ENCODE data around the gene GNAO1.

GNAO1 gene

DNA sequence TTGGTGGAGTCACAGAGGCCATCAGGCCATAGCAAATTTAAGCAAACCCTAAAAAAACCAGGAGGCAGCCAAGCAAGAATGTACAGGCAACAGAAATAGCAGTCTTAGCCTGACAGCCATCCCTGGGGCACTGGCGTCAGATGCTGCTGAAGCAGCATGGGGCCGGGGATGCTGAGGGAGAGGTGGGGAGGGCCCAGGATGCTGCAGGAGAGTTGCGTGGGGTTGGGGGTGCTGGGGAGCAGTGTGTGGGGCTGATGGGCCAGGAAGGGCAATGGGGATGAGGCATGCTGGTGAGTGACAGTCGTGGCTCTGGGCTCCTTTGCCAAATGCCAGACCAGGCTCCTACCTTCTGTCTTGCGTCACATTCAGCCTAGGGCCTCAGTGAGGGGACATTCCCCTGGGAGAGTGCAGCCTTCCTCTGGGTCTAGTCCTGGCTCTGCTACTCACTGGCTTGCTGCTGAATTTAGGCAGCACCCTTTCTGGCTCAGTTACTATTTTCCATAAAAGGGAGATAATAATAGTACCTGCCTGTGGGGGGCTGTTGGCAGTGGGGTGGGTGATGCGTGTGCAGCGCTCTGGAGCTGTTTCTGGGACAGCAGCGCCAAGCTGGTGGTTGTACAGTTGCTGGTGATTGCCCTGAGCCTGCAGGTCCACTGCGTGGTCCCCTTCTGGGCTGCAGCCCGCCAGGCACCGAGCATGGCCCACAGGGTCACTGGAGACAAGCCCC lies 146.0 kb downstream of the GNAO1 start:
- DNase-seq: no peak

DNA sequence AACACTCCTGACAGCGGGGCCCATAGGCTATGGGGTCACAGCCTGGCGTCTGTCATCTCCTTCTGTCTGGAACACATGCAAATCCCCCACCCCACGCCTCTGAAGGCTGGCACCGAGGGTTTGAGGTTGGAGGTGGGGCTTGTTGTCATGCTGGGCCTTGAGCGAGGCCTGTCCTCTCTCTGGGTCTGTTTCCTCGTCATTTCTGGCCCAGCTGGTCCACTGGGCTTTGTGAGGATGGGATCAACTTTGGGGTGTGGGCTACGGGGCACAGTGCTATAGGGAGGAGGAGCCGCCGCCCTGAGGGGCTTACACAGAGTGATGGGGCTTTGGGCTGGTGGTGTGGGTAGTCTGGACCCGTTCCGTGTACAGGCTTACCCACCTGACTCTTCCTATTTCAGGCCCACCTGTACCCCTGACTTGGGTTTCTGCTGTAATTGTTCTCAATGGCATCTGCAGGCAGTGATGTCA lies 146.6 kb downstream of the GNAO1 start:
- no peak for DNase-seq

DNA sequence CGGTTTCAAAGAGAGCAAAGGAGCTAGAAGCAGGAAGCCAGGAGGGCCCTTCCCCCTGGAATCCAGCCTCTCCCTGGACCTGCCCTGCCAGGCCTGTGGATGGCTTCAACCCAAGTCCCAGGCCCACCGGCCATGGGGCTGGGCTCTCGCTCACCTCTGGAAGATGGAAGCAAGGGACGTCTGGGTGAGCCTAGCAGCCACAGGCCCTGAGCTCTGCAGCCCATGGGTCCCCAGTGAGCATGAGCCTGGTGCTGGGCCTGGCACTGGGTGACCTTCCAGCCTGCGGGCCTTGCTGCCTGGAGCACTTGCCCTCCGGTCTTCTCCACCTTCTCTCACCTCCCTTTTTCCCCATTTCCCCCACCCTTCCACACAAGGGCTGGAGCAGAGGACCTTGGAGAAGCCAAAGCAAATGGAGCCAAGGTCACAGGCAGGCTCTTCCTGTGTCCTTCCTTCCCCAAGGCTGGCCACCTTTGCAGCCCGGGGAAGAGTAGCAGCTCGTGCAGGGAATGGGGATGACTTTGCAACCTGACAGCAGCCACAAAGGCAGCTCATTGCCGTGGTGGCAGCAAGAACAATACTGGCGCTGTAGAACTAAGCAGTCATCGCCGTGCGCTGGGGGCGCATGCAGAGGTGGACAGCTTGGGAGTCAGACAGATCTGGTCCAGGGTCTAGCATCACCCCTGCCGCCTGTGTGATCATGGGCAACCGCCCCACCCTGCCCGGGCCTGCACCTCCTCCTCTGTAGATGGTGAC lies 147.5 kb downstream of the GNAO1 start:
- DNase-seq: no peak

DNA sequence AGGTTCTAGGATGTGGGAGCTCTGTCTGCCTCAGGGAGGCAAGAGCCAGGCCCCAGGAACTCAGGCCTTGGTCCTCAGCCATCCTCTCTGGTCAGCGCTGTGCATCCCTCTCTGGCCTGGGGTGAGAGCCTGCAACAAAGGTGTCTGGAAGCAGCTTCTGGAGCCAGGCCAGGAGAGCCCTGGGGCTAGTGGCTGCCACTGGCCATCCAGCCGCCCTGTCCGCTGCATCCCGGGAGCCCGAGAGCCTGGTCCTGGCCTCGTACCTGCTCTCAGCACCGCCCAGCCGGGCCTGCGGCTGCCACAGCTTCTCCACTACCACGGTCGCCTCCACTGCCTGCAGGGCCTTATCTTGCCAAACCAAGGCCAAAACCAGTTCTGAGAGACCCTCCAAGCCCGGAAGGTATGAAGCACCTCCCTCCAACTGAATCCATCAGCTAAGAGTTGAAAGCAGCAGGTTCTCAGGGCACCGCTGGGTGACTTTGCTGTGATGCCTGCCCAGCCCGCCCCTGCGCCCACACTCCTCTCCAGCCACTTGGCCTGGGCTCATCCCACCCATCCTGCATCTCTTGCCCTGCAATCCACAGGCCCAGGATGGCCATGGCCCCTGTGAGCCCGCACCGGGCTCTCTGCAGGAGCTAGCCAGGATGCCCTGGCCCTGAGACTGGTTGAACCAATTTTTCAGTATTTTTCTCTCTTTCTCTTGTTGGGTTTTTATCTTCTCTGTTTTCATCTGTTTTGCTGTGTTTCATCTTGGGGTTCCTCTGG lies 148.3 kb downstream of the GNAO1 start:
- DNase-seq: no peak

DNA sequence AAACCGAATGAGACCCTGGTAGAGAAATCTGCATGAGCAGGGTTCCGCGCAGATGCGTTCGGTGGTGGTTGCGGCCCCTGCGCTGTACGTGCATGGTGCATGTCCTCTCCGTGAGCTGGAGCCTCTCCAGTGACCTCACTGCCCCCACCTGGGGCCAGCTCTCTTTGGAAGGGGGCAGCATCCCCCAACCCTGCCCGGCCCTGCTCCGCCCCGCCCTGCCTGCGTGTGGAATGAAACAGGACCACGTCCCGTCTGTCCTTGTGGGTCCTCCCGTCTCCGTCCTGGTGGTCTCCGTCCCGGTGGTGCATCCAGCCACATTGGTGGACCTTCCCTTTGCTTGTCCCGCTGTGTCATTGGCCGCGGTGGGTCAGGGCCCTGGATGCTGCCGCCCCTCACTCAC lies 149.1 kb downstream of the GNAO1 start:
- no peak for DNase-seq

DNA sequence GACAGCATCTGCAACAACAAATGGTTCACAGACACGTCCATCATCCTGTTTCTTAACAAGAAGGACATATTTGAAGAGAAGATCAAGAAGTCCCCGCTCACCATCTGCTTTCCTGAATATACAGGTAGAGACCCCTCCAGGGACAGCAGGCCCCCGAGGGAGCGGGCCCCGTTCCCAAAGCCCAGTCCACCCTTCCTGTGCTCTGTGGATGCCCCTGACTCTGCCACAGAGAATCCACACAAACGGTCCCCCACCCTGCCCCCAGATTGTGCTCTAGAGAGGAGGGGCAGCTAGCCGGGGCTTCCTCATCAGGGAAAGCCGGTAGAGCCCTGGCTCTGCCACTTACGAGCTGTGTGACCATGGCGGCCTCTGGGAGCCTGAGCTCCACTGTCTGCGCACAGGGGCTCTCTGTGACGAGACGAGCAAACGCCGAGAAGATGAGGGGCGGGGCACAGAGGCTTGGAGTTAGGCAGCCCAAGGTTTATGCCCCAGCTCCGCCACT lies 149.6 kb downstream of the GNAO1 start:
- DNase-seq: no peak

DNA sequence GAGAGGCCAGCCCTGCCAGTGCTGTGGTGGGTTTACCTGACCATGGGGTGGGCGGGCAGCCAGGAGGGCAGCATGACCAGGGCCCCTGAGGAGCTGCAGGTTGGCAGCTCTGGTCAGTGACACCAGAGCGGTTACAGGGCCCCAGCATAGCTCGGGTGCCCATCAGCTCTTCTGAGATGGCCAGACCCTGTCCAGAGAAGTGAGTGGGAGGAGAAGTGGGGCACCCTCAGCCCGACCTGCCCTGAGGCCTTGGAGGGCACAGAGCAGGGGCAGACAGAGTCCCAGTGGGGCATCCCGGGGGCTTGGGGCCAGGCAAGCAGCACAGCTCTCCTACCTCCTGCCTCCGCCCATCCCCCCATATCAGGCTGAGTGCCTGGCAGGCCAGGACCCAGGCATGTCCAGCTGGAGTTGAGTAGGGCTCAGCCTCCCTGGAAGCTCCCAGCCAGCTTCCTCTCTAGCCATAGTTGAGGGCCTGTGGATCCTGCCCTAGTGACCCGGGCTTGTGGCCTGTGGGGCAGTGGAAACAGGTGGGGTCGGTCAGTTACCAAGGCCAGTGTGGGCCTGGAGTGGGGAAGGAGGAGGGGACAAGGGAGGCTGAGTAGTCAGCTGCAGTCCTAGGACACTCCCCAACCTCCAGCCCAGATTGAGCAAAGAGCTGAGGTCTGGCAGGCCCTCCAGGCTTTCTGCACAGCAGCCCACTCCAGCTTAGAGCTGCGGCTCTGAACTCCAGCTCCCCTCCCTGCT lies 150.5 kb downstream of the GNAO1 start:
- no peak for DNase-seq

DNA sequence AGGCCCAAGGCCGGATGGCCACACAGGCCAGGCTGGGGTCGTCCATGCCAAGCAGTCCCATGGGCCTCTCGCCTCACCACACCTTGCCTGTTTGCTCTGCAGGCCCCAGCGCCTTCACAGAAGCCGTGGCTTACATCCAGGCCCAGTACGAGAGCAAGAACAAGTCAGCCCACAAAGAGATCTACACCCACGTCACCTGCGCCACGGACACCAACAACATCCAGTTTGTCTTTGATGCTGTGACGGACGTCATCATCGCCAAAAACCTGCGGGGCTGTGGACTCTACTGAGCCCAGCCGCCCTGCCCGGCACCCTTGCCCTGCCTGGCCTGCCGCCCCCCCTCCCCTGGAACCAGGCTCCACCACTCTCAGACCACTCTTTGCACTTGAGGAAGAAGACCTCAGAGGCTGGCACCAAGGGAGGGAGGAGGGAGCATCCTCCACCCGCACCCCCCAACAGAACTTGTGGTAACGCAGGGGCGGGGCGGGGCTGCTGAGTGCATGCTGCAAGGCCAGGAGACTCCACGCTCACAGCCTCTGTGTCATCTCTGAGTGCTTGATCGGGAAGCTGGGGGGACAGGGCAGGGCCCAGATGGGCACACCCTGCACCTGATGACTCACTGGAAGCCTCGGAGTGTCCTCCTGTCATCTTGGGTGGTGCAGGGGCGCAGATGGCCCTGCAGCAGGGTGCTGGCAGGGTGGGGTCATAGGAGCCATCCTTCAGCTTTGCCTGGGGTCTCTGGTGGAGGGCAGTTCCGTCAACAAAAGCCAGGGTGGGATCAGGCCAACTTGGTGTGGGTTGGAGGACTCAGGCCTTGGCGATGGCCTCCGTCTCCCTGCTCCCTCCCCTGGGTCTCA lies 152.6 kb downstream of the GNAO1 start:
- no peak for DNase-seq

DNA sequence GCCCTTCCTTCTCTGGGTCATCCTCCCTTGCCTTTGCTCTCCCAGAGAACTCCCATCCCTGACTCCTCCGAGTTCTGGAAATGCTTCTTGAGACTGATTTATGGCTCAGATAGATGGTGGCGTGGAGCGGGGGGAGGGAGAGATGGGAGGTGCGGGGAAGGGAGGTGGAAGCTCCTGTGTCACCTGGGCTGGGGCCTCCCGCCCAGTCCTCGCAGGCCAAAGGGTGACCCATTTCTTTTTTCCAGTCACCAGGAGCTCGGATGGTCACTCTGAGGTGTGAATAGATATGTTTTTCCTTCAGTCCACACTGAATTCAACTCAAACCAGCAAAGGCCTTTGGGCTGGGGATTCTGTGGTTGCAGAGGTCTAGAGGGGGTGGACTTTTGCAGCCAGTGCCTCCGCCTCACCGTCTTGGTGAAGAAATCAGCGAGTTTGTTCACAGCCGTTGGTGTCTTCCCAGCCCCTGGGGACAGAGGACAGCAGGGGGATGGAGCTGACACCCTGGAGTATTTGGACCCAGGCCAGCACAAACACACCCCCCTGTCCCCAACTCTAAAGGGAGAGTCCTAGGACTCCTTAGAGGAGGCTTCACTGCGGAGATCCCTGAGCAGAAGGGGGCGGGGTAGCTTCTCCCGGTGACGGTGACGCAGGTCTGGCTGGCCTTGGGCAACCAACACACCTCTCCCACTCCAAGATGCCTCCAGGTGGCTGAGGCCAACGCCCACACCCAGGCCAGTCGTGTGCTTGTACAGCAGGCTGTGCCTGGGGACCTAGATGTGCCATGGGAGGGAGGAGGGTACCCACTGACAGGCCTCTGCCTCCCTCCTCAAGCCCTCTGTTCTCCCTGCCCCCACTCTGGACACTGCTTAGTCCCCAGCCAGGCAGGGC lies 153.5 kb downstream of the GNAO1 start:
- no peak for DNase-seq

DNA sequence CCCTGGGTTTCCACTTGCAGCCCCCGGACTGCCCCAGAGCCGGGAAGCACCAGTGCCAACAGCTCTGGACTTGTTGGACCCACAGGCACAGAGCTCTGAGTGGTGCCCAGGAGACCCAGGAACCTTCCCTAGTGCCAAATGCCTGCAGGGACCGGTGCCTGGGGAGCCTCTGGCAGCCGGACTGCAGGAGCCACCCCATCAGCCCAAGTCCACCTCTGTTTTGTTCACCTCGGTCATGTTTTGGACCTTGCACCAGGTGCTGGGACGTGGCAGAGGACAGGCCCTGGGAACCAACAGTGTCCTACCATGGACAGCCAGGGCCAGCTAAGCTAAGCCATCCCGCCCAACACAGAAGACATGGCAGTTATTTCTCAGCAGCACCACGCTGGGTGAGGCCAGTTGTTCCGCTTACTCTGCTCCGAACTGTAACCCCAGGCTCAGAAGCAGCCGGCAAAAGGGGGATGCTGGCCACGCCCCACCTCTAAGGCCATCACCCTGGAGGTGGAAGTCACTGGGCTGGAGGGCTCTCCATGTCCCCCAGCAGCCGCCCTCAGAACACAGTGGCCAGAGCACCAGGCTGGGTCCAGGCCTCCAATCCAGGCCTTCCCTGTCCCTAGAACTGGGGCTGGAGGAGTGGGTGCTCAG lies 154.2 kb downstream of the GNAO1 start:
- no peak for DNase-seq

DNA sequence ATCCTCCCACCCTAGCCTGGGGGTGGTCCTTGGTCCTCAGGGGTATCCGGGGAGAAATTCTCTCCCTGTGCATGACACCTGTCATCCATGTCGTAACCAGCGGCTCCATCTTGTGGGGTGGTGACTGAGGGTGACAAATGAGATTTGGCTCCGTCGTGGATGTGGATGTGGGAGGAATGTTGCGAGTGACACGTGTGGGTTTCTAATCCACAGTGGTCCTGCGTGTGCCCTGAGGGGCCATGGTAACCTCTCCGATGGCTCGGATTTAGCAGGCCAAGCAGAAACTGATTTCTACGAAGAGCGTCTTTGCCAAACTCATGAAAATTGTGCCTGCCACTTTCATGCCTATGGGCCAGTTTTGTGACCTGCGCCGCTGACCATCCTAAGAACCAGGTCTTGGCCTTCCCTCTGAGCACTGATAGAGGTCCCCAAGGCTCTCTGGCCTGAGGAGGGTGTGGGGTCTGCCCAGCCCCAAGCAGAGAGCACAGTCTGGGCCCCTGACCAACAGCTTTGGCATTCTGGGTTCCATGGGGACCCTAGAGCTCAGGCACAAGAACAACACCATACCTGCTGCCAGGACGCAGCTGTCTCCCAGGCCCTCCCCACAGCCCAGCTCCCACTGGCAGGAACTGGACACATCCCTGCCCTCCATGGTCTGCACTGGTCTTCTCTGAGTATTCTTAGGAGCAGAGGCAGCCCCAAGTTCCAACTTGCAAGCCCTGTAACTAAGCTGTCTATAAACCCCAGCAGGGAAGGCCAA lies 155.0 kb downstream of the GNAO1 start:
- no peak for DNase-seq

DNA sequence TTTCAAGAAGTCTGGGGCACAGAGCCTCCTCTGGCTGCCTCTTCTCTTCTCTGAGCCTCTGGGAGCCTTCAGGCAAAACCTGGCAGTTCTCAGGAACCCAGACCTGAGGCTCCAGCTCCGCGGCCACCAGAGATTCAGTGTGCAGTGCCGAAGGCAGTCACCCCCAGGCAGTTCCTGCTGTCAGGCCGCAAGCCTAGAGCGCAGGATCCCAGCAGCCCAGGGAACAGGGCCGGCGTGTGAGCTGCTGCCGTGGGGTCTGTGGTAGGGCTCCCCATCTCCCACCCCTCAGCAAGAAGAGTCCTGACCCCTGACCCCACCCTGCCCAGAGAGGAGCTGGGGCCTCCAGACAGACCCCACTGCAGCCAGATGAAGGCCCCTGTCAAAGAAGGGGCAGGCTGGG lies 155.9 kb downstream of the GNAO1 start:
- DNase-seq: no peak

DNA sequence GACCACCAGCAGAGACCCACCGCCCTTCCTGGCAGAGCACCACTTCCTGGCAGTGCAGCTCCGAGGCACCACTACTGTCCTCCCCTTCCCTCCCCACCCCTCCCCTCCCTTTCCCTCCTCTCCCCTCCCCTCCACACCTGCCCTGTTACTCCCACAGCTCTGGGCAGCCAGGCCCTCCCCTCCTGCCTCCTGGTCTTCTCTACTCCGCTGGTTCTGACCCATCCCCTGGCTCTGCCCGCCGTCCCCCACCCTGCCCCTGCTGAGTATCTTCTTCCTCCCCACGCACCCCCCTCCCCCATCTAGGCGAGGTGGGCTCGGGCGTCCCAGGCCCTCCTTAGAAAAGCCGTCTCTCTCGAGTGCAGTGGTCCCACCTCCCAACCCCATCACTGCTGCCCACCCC lies 156.4 kb downstream of the GNAO1 start:
- no peak for DNase-seq

DNA sequence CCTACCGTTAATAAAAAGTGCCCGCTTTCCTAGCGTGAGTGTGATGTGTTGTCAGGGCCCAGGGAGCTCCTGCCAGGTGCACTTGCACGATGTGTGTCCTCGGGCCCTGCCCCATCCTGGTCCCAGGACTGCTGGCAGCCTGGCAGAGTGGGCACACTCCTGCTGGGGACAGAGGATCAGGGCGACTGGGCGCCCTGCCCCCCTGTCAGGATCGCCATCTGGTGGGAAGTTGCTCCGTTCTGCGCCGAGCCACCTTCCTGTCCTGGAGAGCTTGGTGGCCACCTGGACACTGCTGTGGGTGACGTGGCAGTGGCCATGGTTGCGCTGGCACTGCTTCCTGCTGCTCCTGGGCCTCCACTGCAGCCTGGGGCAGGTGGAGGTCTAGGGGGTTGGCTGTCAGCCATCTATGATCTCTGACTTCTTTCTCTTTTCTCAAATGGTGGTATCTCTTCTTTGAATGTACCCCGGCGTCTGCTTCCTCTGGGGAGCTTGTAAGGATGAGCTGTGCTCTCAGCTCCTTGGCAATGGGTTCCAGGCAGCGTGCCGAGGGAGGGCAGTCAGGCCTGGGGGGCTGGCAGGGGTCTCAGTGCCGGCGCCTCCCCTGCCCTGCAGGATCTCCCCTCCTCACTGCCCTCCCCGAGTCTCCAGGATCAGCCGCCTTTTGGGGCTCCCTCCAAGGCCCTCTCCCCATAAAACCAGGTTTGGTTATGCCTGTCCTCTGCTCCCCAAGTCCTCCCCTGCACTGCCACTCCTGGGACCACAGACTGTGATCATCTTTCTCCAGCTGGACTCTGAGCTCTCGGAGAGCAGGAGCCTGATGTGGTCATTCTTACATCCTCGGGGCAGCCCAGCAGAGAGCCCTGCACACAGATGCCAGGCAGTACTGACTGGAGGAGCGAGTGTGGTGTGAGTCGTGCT lies 157.1 kb downstream of the GNAO1 start:
- no peak for DNase-seq

DNA sequence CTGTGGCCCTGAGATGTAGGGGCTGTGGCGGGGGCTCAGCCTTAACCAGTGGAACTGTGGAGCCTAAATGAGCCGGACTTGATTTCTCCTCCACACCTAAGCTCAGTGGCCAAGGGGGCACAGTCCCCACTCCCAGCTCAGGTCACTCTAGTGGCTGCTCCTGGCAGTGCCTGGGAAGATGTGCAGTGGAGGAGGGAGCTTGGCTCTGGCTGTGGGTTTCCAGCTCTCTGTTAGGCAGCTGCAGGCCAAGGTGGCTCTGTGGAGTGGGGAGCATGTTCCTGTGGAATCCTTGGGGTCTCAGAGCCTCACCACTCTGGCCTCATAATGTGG lies 157.8 kb downstream of the GNAO1 start:
- DNase-seq: no peak

DNA sequence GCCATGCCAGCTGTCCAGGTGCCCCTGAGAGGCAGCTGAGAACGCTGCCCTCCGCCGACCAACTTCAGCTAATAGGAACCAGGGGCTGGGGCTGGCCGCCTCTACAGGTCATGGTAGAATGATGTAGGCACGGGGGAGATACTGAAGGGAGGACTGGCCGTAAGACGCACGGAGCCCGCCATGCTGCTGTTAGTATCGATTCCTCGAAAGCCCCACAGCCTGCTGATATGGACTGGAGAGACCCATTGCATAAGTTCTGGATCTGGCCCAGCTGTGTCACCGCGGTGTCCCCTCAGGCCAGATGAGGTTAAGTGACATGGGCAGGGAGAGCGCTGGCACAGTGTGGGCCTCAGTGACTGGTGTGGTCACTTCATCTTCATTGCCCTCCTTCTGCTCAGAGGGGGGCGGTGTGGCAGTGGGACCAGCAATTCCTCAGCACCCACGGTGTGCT lies 158.4 kb downstream of the GNAO1 start:
- DNase-seq: no peak

DNA sequence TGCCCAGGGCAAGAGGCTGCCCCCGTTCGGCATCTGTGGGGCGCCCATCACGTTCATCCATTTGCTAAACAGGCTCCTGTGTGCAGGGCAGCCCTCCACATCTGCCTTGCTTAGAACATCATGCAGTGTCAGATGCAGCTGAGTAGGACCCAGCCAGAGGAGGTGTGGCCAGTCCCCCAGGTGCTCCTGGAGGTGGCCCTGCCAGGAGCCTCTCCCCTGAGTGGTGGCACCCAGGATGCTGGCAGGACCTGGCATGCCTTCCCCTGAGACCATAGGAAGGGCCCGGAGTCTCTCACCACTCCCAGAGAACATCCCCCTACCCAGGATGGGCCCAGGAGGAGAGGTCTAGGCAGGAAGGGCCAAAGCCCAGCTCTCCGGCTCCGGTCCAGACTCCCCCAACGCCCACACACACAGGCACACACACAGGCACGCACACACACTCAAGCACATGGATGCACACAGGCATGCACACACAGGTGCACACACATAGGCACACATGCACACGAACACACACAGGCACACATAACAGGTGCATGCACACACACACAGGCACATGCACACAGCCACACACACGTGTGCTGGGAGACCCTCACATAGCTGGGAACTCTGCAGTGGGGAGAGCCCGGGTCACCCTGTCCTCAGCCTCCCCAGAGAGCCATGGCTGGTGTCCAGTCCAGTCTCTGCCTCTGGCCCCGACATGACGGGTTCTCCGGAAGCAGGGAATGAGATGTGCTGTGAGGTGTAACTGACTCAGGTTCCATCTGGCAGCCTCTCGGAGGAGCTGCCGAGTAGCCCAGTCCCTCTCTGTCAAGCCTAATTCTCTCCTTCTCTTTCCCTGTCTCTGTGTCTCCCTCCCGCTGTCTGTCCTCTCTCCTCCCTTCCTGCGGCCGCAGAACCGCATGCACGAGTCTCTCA lies 159.5 kb downstream of the GNAO1 start:
- no peak for DNase-seq
